Breast epithelium (tissue), 3 donors: Measurements from ENCODE around the gene ADAM11.

Experiments used
- POLR2A ChIP-seq: fragments of 450-650 bp; IDR thresholded peaks from one replicate; pipeline ENCODE4 v1.6.1; 2016; ENCODE audit warnings: antibody characterized with exemption, mild to moderate bottlenecking, moderate library complexity
- TF ChIP-seq, protein P1 (sequence below), 3 donors: fragments of 450-650 bp; IDR thresholded peaks; one replicate each; pipeline ENCODE4 v1.5.1; 2016 to 2017; ENCODE audit warnings: antibody characterized with exemption in 3 of 3, mild to moderate bottlenecking in 3 of 3, moderate library complexity in 3 of 3

DNA sequence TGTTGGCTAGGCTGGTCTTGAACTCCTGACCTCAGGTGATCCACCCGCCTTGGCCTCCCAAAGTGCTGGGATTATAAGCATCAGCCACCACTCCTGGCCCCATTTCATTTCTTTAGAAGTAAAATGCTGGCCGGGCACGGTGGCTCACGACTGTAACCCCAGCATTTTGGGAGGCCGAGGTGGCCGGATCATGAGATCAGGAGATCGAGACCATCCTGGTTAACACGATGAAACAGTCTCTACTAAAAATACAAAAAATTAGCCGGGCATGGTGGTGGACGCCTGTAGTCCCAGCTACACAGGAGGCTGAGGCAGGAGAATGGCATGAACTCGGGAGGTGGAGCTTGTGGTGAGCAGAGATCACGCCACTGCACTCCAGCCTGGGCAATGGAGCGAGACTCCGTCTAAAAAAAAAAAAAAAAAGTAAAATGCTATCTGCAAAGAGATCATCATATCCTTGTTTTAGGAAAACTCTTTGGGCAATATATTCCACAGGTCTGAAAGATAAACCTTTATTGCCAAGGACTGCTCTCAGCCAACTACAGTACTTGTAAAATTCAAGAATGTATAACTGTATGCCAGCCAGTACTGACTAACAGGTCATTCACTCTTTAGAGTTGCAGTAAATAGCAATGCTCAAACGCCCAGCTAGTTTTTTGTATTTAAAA is 67.5 kb downstream of the ADAM11 start:
- TF ChIP-seq, protein P1, sequence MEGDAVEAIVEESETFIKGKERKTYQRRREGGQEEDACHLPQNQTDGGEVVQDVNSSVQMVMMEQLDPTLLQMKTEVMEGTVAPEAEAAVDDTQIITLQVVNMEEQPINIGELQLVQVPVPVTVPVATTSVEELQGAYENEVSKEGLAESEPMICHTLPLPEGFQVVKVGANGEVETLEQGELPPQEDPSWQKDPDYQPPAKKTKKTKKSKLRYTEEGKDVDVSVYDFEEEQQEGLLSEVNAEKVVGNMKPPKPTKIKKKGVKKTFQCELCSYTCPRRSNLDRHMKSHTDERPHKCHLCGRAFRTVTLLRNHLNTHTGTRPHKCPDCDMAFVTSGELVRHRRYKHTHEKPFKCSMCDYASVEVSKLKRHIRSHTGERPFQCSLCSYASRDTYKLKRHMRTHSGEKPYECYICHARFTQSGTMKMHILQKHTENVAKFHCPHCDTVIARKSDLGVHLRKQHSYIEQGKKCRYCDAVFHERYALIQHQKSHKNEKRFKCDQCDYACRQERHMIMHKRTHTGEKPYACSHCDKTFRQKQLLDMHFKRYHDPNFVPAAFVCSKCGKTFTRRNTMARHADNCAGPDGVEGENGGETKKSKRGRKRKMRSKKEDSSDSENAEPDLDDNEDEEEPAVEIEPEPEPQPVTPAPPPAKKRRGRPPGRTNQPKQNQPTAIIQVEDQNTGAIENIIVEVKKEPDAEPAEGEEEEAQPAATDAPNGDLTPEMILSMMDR (IDR thresholded peaks at IDR 0.05) = no peak
- TF ChIP-seq POLR2A = no peak
